Esophagus muscularis mucosa (tissue), 4 donors: Measurements from ENCODE around the gene GOLGA1.
"Not testable (repeated sequence)": the region's sequence is repeated elsewhere in the genome, so short reads cannot be mapped to it uniquely, and the experiment has no call there.

ENCODE experiments used
- EP300 ChIP-seq: sonication (generic); formaldehyde crosslinking; IDR thresholded peaks from one replicate; pipeline ENCODE4 v1.6.1; 2017; ENCODE audit warnings: antibody characterized with exemption
- POLR2A ChIP-seq: fragments of 450-650 bp; IDR thresholded peaks from one replicate; pipeline ENCODE4 v1.6.1; 2017; ENCODE audit warnings: antibody characterized with exemption, moderate library complexity, mild to moderate bottlenecking, low read depth
- POLR2AphosphoS5 ChIP-seq, 2 donors: sonication (generic); formaldehyde crosslinking; IDR thresholded peaks; one replicate each; pipeline ENCODE4 v1.6.1; 2017; ENCODE audit warnings: antibody characterized with exemption in 2 of 2
- TF ChIP-seq, protein P1 (sequence below), 3 experiments: fragments of 200-600 bp in 2 of 3; fragments of 450-650 bp in 1 of 3; sonication (generic) in 2 of 3; IDR thresholded peaks; one replicate each; pipeline ENCODE4 v1.5.1; 2017 to 2019; ENCODE audit warnings: antibody characterized with exemption in 3 of 3, mild to moderate bottlenecking in 2 of 3, moderate library complexity in 1 of 3

DNA sequence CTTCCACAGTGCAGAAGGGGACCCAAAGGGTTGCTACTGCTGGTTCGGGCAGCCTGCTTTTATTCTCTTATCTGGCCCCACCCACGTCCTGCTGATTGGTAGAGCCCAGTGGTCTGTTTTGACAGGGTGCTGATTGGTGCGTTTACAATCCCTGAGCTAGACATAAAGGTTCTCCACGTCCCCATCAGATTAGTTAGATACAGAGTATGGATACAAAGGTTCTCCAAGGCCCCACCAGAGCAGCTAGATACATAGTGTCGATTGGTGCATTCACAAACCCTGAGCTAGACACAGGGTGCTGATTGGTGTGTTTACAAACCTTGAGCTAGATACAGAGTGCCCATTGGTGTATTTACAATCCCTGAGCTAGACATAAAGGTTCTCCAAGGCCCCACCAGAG is 102.8 kb downstream of the GOLGA1 start:
- TF ChIP-seq POLR2AphosphoS5 (IDR thresholded peaks at IDR 0.05); POLR2A; EP300: not testable (repeated sequence)
- TF ChIP-seq, protein P1, sequence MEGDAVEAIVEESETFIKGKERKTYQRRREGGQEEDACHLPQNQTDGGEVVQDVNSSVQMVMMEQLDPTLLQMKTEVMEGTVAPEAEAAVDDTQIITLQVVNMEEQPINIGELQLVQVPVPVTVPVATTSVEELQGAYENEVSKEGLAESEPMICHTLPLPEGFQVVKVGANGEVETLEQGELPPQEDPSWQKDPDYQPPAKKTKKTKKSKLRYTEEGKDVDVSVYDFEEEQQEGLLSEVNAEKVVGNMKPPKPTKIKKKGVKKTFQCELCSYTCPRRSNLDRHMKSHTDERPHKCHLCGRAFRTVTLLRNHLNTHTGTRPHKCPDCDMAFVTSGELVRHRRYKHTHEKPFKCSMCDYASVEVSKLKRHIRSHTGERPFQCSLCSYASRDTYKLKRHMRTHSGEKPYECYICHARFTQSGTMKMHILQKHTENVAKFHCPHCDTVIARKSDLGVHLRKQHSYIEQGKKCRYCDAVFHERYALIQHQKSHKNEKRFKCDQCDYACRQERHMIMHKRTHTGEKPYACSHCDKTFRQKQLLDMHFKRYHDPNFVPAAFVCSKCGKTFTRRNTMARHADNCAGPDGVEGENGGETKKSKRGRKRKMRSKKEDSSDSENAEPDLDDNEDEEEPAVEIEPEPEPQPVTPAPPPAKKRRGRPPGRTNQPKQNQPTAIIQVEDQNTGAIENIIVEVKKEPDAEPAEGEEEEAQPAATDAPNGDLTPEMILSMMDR (IDR thresholded peaks at IDR 0.05), result not testable (repeated sequence)
